ENCODE results near the gene TSHZ2. TPM values are rescaled to one million over a fixed set of nuclear protein-coding genes. Genes with fewer than 3 reads are reported as not detected.

The TSHZ2 gene
- total and polyA plus RNA-seq, 7 donors: 1.2 to 32.7 (median 14.0) TPM

DNA sequence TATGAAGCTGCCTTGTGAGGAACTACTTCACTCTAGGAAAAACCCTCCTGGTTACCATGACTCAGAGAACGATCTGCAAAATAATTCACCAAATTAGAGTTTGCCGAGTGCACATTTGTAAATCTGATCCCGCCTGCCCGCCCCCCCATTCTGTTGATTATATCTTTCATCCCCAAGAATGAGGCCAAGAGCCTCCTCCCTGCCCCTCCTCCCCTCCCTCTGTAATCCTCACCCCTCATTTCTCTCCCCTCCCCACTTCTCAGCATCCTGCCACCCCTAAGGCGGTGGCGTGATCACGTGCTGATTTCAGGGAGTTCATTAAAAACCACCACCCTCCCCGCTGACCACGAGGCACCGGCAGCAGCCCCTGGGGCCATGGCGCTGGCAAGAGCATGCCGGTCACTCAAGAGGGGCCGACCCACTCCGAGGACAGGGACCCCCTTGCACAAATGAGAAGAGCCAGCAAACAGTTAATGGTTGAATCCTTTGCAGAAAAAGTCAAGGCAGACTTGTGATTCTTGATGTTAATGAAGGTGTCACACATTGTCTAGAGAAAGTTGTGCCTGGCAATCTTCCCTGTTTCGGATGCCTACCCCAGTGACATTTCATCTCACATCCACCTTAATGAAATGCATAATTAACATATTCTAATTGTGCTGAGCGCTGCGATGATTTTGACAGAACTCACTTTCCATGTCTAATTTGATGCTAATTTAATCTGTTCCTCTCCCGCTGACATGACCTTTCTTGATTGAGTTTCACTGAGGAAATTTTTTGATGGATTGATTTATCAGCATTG is 373.6 kb downstream of the TSHZ2 start:
- DNase-seq: no peak
- TF ChIP-seq POLR2A (IDR thresholded peaks at IDR 0.05) (no peak), POLR2AphosphoS5 (IDR thresholded peaks at IDR 0.05) (no peak), EP300 (IDR thresholded peaks at IDR 0.05) (no peak)
- TF ChIP-seq, protein P1, sequence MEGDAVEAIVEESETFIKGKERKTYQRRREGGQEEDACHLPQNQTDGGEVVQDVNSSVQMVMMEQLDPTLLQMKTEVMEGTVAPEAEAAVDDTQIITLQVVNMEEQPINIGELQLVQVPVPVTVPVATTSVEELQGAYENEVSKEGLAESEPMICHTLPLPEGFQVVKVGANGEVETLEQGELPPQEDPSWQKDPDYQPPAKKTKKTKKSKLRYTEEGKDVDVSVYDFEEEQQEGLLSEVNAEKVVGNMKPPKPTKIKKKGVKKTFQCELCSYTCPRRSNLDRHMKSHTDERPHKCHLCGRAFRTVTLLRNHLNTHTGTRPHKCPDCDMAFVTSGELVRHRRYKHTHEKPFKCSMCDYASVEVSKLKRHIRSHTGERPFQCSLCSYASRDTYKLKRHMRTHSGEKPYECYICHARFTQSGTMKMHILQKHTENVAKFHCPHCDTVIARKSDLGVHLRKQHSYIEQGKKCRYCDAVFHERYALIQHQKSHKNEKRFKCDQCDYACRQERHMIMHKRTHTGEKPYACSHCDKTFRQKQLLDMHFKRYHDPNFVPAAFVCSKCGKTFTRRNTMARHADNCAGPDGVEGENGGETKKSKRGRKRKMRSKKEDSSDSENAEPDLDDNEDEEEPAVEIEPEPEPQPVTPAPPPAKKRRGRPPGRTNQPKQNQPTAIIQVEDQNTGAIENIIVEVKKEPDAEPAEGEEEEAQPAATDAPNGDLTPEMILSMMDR (IDR thresholded peaks at IDR 0.05): no peak
- Histone ChIP-seq H3K36me3 (no peaks in the 10 kb centered on the region), H3K27me3 (no peaks in the 10 kb centered on the region), H3K9me3 (peaks cover 0 to 1% (median 0%) of the 10 kb centered on the region in 4 donors), H3K4me3 (no peak overlapping the region), H3K4me1 (no peaks in the 10 kb centered on the region), H3K27ac (no peak overlapping the region)
- intact Hi-C loops (cut with DNase I): no loop called here
- 93 to 95% methylated on average over 18 of the region's 18 CpGs for WGBS, 2 donors

DNA sequence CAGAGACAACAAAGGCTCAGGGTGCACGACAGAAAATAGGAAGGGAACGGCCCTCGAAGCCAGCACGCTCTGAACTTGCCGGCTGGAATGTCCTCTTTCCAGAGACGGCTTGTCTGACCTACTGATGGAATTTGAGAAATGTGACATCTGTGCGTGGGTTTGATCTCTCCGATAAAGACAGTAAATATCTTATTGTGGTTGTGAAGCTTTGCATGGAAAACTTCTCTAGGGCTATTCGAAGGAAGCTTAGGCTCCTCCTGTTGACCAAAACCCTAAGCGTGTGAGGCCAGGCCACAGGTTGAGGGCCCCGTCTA is 374.1 kb downstream of the TSHZ2 start:
- 79 to 90% methylated on average over 11 of the region's 11 CpGs for WGBS, 2 donors
- Histone ChIP-seq H3K36me3 (no peaks in the 10 kb centered on the region), H3K27ac (no peak overlapping the region), H3K27me3 (no peaks in the 10 kb centered on the region), H3K4me1 (no peaks in the 10 kb centered on the region), H3K9me3 (peaks cover 0 to 1% (median 0%) of the 10 kb centered on the region in 4 donors), H3K4me3 (no peak overlapping the region)
- TF ChIP-seq, protein P1 (IDR thresholded peaks at IDR 0.05): no peak
- TF ChIP-seq POLR2A (IDR thresholded peaks at IDR 0.05) (no peak), EP300 (IDR thresholded peaks at IDR 0.05) (no peak), POLR2AphosphoS5 (IDR thresholded peaks at IDR 0.05) (no peak)
- intact Hi-C loops (cut with DNase I): no loop called here
- DNase-seq: no peak

DNA sequence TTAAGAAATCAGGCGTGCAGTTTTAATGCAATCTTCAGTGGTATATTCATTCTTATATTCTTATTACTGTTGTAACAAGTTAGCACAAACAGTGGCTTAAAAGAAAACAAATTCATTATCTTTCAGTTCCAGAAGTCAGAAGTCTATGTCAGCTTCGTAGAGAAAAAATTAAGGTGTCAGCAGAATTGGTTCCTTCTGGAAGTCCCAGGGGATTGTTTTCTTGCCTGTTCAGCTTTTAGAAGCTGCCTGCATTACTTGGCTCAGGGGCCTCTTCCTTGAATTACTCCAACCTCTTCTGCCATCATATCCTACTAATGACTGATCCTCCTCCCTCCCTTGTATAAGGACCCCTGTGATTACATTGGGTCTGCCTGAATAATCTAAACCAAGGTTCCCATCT is 377.6 kb downstream of the TSHZ2 start:
- Histone ChIP-seq H3K9me3 (peaks cover 0 to 1% (median 0%) of the 10 kb centered on the region in 4 donors), H3K4me3 (no peak overlapping the region), H3K36me3 (no peaks in the 10 kb centered on the region), H3K27me3 (no peaks in the 10 kb centered on the region), H3K27ac (no peak overlapping the region), H3K4me1 (no peaks in the 10 kb centered on the region)
- intact Hi-C loops (cut with DNase I): no loop called here
- TF ChIP-seq EP300 (IDR thresholded peaks at IDR 0.05) (no peak), POLR2AphosphoS5 (IDR thresholded peaks at IDR 0.05) (no peak), POLR2A (IDR thresholded peaks at IDR 0.05) (no peak)
- TF ChIP-seq, protein P1 (IDR thresholded peaks at IDR 0.05): no peak
- DNase-seq: no peak
- WGBS, 2 donors: 90 to 95% methylated on average over 2 of the region's 2 CpGs

DNA sequence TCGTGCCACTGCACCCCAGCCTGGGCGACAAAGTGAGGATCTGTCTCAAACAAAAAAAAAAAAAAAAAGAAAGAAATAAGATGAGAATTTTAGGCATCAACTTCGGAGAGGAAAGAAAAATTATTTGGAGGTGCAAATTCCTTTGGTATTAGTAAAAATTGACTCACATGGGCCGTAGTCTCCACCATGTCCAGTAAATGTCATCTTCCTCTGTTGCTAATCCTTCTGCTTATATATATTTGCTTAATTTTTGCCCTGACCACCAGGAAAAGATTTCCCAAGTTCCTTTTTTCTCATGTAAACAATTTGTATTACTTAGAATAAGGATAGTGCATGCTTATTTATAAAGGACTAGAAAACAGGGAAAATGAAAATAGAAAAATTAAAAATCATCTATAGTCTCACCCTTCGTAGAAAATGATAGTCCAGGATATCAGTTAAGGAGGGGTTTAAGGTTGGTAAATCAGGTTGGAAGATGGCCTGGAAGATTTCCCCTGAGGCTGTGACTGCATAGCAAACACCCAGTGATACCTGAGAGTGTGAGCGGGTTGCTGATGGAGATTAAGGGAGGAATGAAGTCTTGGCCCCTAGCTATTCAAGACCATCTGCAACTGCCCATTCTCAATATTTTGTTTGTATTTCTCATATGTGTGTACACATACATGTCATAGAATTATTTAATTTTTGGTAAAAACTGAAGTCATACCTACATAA is 380.7 kb downstream of the TSHZ2 start:
- Histone ChIP-seq H3K4me3 (no peak overlapping the region), H3K9me3 (peaks cover 0 to 7% (median 0%) of the 10 kb centered on the region in 4 donors), H3K36me3 (no peaks in the 10 kb centered on the region), H3K4me1 (no peaks in the 10 kb centered on the region), H3K27me3 (no peaks in the 10 kb centered on the region), H3K27ac (no peak overlapping the region)
- no peak for DNase-seq
- WGBS, 2 donors: 82 to 83% methylated on average over 6 of the region's 6 CpGs
- TF ChIP-seq EP300 (IDR thresholded peaks at IDR 0.05): no peak
- intact Hi-C loops (cut with DNase I): no loop called here

DNA sequence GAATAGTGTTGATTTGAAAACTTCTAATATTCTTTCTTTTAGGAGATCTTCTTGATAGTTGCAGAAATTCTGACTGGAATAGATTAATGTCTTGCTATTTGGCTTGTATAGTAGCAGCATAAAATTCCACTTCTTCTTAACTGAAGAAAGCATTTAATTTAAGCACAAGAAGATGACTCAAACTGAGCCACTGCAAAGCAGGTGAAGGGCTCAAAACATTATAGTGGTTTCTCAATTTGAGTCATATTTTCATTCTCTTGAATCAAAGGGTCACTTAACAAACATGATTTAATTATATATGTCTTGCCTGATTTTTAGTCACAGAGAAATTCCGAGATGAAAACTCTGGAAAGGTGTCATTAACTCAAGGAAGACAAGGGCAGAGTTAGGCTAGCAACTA is 382.2 kb downstream of the TSHZ2 start:
- H3K4me1 ChIP-seq: no peaks in the 10 kb centered on the region
- 88 to 95% methylated on average over 1 of the region's 1 CpG for WGBS, 2 donors
- TF ChIP-seq EP300 (IDR thresholded peaks at IDR 0.05) (no peak), POLR2AphosphoS5 (IDR thresholded peaks at IDR 0.05) (no peak), POLR2A (IDR thresholded peaks at IDR 0.05) (no peak)
- TF ChIP-seq, protein P1 (IDR thresholded peaks at IDR 0.05): no peak
- intact Hi-C loops (cut with DNase I): no loop called here
- peaks cover 0 to 7% (median 0%) of the 10 kb centered on the region in 4 donors for H3K9me3 ChIP-seq
- no peak overlapping the region for H3K27ac ChIP-seq
- DNase-seq: no peak
- no peak overlapping the region for H3K4me3 ChIP-seq
- H3K27me3 ChIP-seq: no peaks in the 10 kb centered on the region
- H3K36me3 ChIP-seq: no peaks in the 10 kb centered on the region
